HL-60 (cell line): ENCODE measurements around the gene SIPA1.

Experiments used
- POLR2AphosphoS5 ChIP-seq: IDR thresholded peaks from 2 replicates; pipeline ENCODE4 v1.6.1; 2012; ENCODE audit warnings: low read depth
- SPI1 ChIP-seq: IDR thresholded peaks from 2 replicates; pipeline ENCODE4 v1.6.1; 2012; ENCODE audit warnings: low read depth, mild to moderate bottlenecking, borderline replicate concordance
- TF ChIP-seq, protein P1 (sequence below): IDR thresholded peaks from one replicate; pipeline ENCODE4 v1.5.1; 2011; ENCODE audit warnings: low read length, control low read depth, inconsistent platforms; ENCODE audit not compliant: insufficient read depth
- TF ChIP-seq, protein P2 (sequence below): IDR thresholded peaks from 2 replicates; pipeline ENCODE4 v1.6.1; 2012; ENCODE audit warnings: low read depth; ENCODE audit not compliant: insufficient replicate concordance

DNA sequence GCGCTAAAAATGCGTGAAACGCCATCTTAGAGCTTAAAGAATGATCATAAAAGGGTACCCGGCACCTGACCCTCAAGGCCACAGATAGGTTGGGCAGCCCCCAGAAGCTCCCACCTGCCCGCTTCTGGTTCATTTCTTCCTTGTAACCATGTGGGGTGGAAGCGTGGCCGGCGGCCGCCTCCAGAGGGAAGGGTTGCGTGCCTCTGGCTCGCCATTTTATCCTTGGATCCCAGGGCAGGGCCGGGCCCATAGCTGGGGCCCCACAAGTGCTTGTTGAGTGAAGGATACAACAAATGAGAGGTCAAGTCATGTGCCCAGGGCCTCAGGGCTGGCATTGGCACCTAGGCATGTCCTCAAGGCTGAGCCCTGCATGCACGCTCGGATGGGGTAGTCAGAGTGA lies 16.4 kb upstream of the SIPA1 start:
- TF ChIP-seq POLR2AphosphoS5, result no peak
- TF ChIP-seq, protein P1, sequence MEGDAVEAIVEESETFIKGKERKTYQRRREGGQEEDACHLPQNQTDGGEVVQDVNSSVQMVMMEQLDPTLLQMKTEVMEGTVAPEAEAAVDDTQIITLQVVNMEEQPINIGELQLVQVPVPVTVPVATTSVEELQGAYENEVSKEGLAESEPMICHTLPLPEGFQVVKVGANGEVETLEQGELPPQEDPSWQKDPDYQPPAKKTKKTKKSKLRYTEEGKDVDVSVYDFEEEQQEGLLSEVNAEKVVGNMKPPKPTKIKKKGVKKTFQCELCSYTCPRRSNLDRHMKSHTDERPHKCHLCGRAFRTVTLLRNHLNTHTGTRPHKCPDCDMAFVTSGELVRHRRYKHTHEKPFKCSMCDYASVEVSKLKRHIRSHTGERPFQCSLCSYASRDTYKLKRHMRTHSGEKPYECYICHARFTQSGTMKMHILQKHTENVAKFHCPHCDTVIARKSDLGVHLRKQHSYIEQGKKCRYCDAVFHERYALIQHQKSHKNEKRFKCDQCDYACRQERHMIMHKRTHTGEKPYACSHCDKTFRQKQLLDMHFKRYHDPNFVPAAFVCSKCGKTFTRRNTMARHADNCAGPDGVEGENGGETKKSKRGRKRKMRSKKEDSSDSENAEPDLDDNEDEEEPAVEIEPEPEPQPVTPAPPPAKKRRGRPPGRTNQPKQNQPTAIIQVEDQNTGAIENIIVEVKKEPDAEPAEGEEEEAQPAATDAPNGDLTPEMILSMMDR, result no peak
- no peak for TF ChIP-seq SPI1
- TF ChIP-seq, protein P2, sequence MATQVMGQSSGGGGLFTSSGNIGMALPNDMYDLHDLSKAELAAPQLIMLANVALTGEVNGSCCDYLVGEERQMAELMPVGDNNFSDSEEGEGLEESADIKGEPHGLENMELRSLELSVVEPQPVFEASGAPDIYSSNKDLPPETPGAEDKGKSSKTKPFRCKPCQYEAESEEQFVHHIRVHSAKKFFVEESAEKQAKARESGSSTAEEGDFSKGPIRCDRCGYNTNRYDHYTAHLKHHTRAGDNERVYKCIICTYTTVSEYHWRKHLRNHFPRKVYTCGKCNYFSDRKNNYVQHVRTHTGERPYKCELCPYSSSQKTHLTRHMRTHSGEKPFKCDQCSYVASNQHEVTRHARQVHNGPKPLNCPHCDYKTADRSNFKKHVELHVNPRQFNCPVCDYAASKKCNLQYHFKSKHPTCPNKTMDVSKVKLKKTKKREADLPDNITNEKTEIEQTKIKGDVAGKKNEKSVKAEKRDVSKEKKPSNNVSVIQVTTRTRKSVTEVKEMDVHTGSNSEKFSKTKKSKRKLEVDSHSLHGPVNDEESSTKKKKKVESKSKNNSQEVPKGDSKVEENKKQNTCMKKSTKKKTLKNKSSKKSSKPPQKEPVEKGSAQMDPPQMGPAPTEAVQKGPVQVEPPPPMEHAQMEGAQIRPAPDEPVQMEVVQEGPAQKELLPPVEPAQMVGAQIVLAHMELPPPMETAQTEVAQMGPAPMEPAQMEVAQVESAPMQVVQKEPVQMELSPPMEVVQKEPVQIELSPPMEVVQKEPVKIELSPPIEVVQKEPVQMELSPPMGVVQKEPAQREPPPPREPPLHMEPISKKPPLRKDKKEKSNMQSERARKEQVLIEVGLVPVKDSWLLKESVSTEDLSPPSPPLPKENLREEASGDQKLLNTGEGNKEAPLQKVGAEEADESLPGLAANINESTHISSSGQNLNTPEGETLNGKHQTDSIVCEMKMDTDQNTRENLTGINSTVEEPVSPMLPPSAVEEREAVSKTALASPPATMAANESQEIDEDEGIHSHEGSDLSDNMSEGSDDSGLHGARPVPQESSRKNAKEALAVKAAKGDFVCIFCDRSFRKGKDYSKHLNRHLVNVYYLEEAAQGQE, result no peak
